H9 (cell line): ENCODE data around the gene TMEM235. TPM values are rescaled to one million over a fixed set of nuclear protein-coding genes. Genes with fewer than 3 reads are reported as not detected.

Source experiments
- DNase-seq: peaks from one replicate; pipeline ENCODE4 v3.0.0-alpha.2; 2017
- H2AFZ ChIP-seq: one replicate; pipeline ENCODE4 v1.6.1; 2013; ENCODE audit warnings: mild to moderate bottlenecking, low read length, control low read depth, moderate library complexity
- H2AK5ac ChIP-seq: 2 replicates; pipeline ENCODE4 v1.6.1; 2013; ENCODE audit warnings: low read length, control low read depth, mixed read lengths; ENCODE audit not compliant: insufficient read length
- H2BK120ac ChIP-seq: one replicate; pipeline ENCODE4 v1.6.1; 2013; ENCODE audit warnings: low read depth, mild to moderate bottlenecking, low read length, control low read depth, inconsistent platforms; ENCODE audit not compliant: poor library complexity, severe bottlenecking
- H2BK12ac ChIP-seq: 2 replicates; pipeline ENCODE4 v1.6.1; 2013; ENCODE audit warnings: low read length, control low read depth, mixed read lengths, low read depth; ENCODE audit not compliant: insufficient read length
- H2BK15ac ChIP-seq: 2 replicates; pipeline ENCODE4 v1.6.1; 2013; ENCODE audit warnings: low read depth, low read length, control low read depth
- H2BK20ac ChIP-seq: one replicate; pipeline ENCODE4 v1.6.1; 2013; ENCODE audit warnings: low read depth, mild to moderate bottlenecking, low read length, control low read depth, inconsistent platforms; ENCODE audit not compliant: poor library complexity, severe bottlenecking
- H2BK5ac ChIP-seq: 2 replicates; pipeline ENCODE4 v1.6.1; 2013; ENCODE audit warnings: low read length, control low read depth, mixed read lengths; ENCODE audit not compliant: insufficient read length
- H3K14ac ChIP-seq: 2 replicates; pipeline ENCODE4 v1.6.1; 2013; ENCODE audit warnings: low read length, control low read depth; ENCODE audit not compliant: insufficient read depth
- H3K18ac ChIP-seq: 2 replicates; pipeline ENCODE4 v1.6.1; 2013; ENCODE audit warnings: low read depth, mild to moderate bottlenecking, mixed read lengths, low read length, control low read depth; ENCODE audit not compliant: insufficient read length
- H3K23ac ChIP-seq: 2 replicates; pipeline ENCODE4 v1.6.1; 2013; ENCODE audit warnings: low read length, control low read depth, mixed read lengths, low read depth; ENCODE audit not compliant: insufficient read length
- H3K23me2 ChIP-seq: 2 replicates; pipeline ENCODE4 v1.6.1; 2013; ENCODE audit warnings: low read depth, mild to moderate bottlenecking, mixed read lengths, low read length, control low read depth; ENCODE audit not compliant: insufficient read length, poor library complexity, severe bottlenecking
- H3K27ac ChIP-seq: 2 replicates; pipeline ENCODE4 v1.5.1; 2013; ENCODE audit warnings: low read length, control low read depth, mixed read lengths, low read depth; ENCODE audit not compliant: insufficient read length
- H3K27me3 ChIP-seq: 2 replicates; pipeline ENCODE4 v1.6.1; 2013; ENCODE audit warnings: low read length, control low read depth, inconsistent platforms; ENCODE audit not compliant: insufficient read depth
- H3K4ac ChIP-seq: 2 replicates; pipeline ENCODE4 v1.6.1; 2013; ENCODE audit warnings: low read depth, mild to moderate bottlenecking, control low read depth, inconsistent platforms, low read length, moderate library complexity
- H3K4me1 ChIP-seq: 2 replicates; pipeline ENCODE4 v1.6.1; 2013; ENCODE audit warnings: low read length, control low read depth, inconsistent platforms; ENCODE audit not compliant: insufficient read depth
- H3K4me2 ChIP-seq: 2 replicates; pipeline ENCODE4 v1.6.1; 2013; ENCODE audit warnings: low read length, control low read depth, mixed read lengths; ENCODE audit not compliant: insufficient read length, insufficient read depth
- H3K56ac ChIP-seq: 2 replicates; pipeline ENCODE4 v1.6.1; 2013; ENCODE audit warnings: low read depth, mild to moderate bottlenecking, mixed read lengths, low read length, control low read depth; ENCODE audit not compliant: insufficient read length
- H3K79me1 ChIP-seq: 2 replicates; pipeline ENCODE4 v1.6.1; 2013; ENCODE audit warnings: low read depth, mild to moderate bottlenecking, moderate library complexity, low read length, control low read depth, inconsistent platforms; ENCODE audit not compliant: insufficient read depth, poor library complexity, severe bottlenecking
- H3K79me2 ChIP-seq: 2 replicates; pipeline ENCODE4 v1.6.1; 2013; ENCODE audit warnings: low read length, control low read depth, inconsistent platforms; ENCODE audit not compliant: insufficient read depth
- H3K9ac ChIP-seq: 2 replicates; pipeline ENCODE4 v1.6.1; 2013; ENCODE audit warnings: low read length, control low read depth, mixed read lengths; ENCODE audit not compliant: insufficient read length; ENCODE audit errors: extremely low read depth
- H3K9me3 ChIP-seq: one replicate; pipeline ENCODE4 v1.6.1; 2013; ENCODE audit warnings: low read depth, low read length, inconsistent platforms; ENCODE audit not compliant: control insufficient read depth
- H3T11ph ChIP-seq: one replicate; pipeline ENCODE4 v1.6.1; 2013; ENCODE audit warnings: mild to moderate bottlenecking, low read length, control low read depth, inconsistent platforms
- H4K20me1 ChIP-seq: one replicate; pipeline ENCODE4 v1.6.1; 2013; ENCODE audit not compliant: control insufficient read depth, insufficient read length, insufficient read depth
- H4K5ac ChIP-seq: 2 replicates; pipeline ENCODE4 v1.6.1; 2013; ENCODE audit warnings: low read depth, mild to moderate bottlenecking, mixed read lengths, low read length, control low read depth; ENCODE audit not compliant: insufficient read length
- H4K8ac ChIP-seq: replicated peaks from 2 replicates; pipeline ENCODE4 v1.6.1; 2013; ENCODE audit warnings: low read length, control low read depth, mixed read lengths, low read depth; ENCODE audit not compliant: insufficient read length
- H4K91ac ChIP-seq: 2 replicates; pipeline ENCODE4 v1.6.1; 2013; ENCODE audit warnings: low read depth, mild to moderate bottlenecking, moderate library complexity, mixed read lengths, low read length, control low read depth; ENCODE audit not compliant: insufficient read length
- H3K27ac Mint-ChIP-seq, 3 experiments: 2 replicates in 2 of 3; 3 replicates in 1 of 3; pipeline ENCODE4 v1.8.0; 2020 to 2021; ENCODE audit warnings: mixed read lengths in 3 of 3, mild to moderate bottlenecking in 1 of 3, moderate library complexity in 1 of 3
- H3K27me3 Mint-ChIP-seq: 2 replicates; pipeline ENCODE4 v1.8.0; 2021; ENCODE audit warnings: low read depth, mild to moderate bottlenecking, moderate library complexity, mixed read lengths
- H3K36me3 Mint-ChIP-seq, 3 experiments: 2 replicates in 2 of 3; 3 replicates in 1 of 3; pipeline ENCODE4 v1.8.0; 2020 to 2021; ENCODE audit warnings: low read depth in 3 of 3, mixed read lengths in 3 of 3; ENCODE audit not compliant: insufficient read depth in 1 of 3
- H3K4me1 Mint-ChIP-seq, 2 experiments: 2 replicates each; pipeline ENCODE4 v1.8.0; 2020; ENCODE audit warnings: mixed read lengths in 2 of 2
- H3K4me3 Mint-ChIP-seq, 2 experiments: 2 replicates in 1 of 2; 3 replicates in 1 of 2; pipeline ENCODE4 v1.8.0; 2020 to 2021; ENCODE audit warnings: mild to moderate bottlenecking in 2 of 2, mixed read lengths in 2 of 2, moderate library complexity in 1 of 2
- H3K9me3 Mint-ChIP-seq, 2 experiments: 2 replicates in 1 of 2; 3 replicates in 1 of 2; pipeline ENCODE4 v1.8.0; 2020; ENCODE audit warnings: mild to moderate bottlenecking in 2 of 2, mixed read lengths in 2 of 2, moderate library complexity in 1 of 2
- WGBS: extraction: QIAGEN DNeasy Blood & Tissue Kit; methylation state at CpG from one replicate; pipeline ENCODE4 v1.1.7; 2013; ENCODE audit warnings: missing lambda C conversion rate, low lambda C conversion rate, mixed read lengths; ENCODE audit not compliant: insufficient read length; ENCODE audit errors: extremely low coverage; 5-methylcytosine and 5-hydroxymethylcytosine counted together
- total RNA-seq: library from RNA; stranded (reverse); gene quantifications from 2 replicates; pipeline ENCODE4 v1.2.1, GENCODE V29; 2021
- TF ChIP-seq, protein P1 (sequence below): fragments of 200-600 bp; sonication (generic); conservative IDR thresholded peaks from 3 replicates; pipeline ENCODE4 v1.8.0; 2021; ENCODE audit warnings: antibody characterized with exemption, mild to moderate bottlenecking

The TMEM235 gene
- total RNA-seq, 1 experiment from 2014 or later, result 0.28 TPM

DNA sequence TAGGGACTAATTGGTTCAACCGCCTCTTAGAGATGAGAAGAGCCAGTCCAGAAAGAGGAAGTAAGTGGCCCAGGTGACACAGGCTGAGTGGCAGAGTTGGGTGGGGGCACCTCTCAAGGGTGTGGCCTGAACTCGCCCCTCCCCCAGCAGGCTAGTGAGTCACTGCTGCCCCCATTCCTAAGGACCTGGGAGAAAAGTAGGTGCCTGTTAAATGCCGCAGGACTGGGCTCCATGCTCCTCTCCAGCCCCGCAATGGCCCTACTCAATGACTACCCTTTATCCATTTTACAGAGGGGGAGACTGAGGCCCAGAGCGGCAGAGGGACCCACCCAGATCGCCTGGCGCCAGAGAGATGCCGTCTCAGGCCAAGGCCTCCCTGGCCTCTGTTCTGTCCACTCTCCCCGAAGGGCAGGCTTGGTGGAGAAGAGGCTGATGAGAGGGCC is 8.1 kb downstream of the TMEM235 start:
- Histone ChIP-seq H3K27ac (no peak overlapping the region), H3K4me2 (no peak overlapping the region), H3K4me1 (no peaks in the 10 kb centered on the region), H3K79me1 (no peaks in the 10 kb centered on the region), H3K27me3 (no peaks in the 10 kb centered on the region), H3K14ac (no peak overlapping the region), H2BK120ac (no peak overlapping the region), H4K20me1 (no peaks in the 10 kb centered on the region), H3K9ac (no peak overlapping the region), H2BK15ac (no peak overlapping the region), H3K23me2 (no peaks in the 10 kb centered on the region), H2BK20ac (no peak overlapping the region), H3K56ac (no peak overlapping the region), H2BK5ac (no peak overlapping the region), H3K23ac (no peak overlapping the region), H2BK12ac (no peak overlapping the region), H3K18ac (no peak overlapping the region), H3K79me2 (no peaks in the 10 kb centered on the region), H3K9me3 (no peaks in the 10 kb centered on the region), H3T11ph (no peak overlapping the region), H2AK5ac (no peak overlapping the region), H4K5ac (no peak overlapping the region), H4K91ac (no peak overlapping the region), H3K4ac (no peak overlapping the region), H4K8ac (no peak overlapping the region), H2AFZ (no peak overlapping the region)
- Mint-ChIP-seq H3K9me3 (peaks cover 0 to 2% of the 10 kb centered on the region in 2 experiments; a peak in 1 of 5 replicates), H3K36me3 (no peaks in the 10 kb centered on the region; a peak in 1 of 7 replicates), H3K27me3 (peaks cover 2% of the 10 kb centered on the region; the same call in 1 of the 2 replicates), H3K27ac (no peak overlapping the region), H3K4me1 (peaks cover 2 to 15% of the 10 kb centered on the region in 2 experiments), H3K4me3 (no peak overlapping the region)
- TF ChIP-seq, protein P1, sequence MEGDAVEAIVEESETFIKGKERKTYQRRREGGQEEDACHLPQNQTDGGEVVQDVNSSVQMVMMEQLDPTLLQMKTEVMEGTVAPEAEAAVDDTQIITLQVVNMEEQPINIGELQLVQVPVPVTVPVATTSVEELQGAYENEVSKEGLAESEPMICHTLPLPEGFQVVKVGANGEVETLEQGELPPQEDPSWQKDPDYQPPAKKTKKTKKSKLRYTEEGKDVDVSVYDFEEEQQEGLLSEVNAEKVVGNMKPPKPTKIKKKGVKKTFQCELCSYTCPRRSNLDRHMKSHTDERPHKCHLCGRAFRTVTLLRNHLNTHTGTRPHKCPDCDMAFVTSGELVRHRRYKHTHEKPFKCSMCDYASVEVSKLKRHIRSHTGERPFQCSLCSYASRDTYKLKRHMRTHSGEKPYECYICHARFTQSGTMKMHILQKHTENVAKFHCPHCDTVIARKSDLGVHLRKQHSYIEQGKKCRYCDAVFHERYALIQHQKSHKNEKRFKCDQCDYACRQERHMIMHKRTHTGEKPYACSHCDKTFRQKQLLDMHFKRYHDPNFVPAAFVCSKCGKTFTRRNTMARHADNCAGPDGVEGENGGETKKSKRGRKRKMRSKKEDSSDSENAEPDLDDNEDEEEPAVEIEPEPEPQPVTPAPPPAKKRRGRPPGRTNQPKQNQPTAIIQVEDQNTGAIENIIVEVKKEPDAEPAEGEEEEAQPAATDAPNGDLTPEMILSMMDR, result no peak
- no CpG with 5 or more reads among the region's 9 CpGs for WGBS
- peak; percentile 38 for DNase-seq
